Measurements from ENCODE around the gene RNF222.

- no peak for TF ChIP-seq EP300 (IDR thresholded peaks at IDR 0.05; ENCODE audit: borderline replicate concordance)
- no peak for TF ChIP-seq FOXM1 (IDR thresholded peaks at IDR 0.05; ENCODE audit: borderline replicate concordance, low read depth)
- no peak for TF ChIP-seq REST (IDR thresholded peaks at IDR 0.05; ENCODE audit: low read depth)
Measured at GRCh38 chr17:8405499-8406016, 7.9 kb upstream of the RNF222 start.
